ENCODE measurements around the gene RNF113B.

DNA sequence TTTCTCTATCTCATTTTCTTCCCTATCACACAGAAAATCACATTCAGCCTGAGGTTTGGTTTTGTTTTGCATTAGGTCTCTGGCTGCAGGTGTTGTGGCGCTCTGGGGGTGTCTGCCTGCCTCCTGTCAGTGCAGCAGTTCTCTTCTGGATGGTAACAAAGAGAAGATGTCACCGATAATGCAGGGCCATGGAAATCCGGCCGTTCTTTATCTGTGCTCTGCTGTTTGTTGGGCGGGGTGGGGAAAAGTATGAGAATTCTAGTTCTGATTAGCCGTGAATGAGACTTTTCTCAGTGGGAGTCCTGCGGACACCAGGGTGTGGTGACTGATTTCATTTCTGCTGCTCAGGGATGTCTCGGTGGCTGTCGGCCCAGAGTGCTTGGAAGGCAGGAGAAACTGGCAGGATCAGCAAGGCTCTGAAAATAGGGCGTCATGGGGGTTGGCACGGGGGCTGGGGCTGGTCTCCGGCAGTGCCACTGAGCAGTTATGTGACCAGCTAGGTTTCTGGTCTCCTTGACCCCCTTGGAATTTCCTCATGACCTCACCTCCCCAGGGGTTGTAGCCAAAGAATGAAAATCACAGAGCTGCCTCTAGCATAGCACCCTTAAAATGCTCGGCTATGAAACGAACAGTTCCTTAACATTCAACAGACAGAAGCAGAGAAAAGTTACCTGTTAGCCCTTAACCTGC lies 5.0 kb downstream of the RNF113B start:
- TF ChIP-seq, protein P1, sequence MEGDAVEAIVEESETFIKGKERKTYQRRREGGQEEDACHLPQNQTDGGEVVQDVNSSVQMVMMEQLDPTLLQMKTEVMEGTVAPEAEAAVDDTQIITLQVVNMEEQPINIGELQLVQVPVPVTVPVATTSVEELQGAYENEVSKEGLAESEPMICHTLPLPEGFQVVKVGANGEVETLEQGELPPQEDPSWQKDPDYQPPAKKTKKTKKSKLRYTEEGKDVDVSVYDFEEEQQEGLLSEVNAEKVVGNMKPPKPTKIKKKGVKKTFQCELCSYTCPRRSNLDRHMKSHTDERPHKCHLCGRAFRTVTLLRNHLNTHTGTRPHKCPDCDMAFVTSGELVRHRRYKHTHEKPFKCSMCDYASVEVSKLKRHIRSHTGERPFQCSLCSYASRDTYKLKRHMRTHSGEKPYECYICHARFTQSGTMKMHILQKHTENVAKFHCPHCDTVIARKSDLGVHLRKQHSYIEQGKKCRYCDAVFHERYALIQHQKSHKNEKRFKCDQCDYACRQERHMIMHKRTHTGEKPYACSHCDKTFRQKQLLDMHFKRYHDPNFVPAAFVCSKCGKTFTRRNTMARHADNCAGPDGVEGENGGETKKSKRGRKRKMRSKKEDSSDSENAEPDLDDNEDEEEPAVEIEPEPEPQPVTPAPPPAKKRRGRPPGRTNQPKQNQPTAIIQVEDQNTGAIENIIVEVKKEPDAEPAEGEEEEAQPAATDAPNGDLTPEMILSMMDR (IDR thresholded peaks at IDR 0.05; ENCODE audit: borderline replicate concordance, extremely low read depth, low read length, poor library complexity, severe bottlenecking) = no peak
- no peak for TF ChIP-seq EZH2 (IDR thresholded peaks at IDR 0.05; ENCODE audit: borderline replicate concordance, low read depth, low read length, severe bottlenecking)

Data from DND-41 (cell line).